Prostate gland (tissue), 2 donors: ENCODE data around the gene RACGAP1. TPM values are rescaled to one million over a fixed set of nuclear protein-coding genes. Genes with fewer than 3 reads are reported as not detected.
A peak's percentile ranks its signal among the peaks of the same experiment; 100 is the strongest.

Experiments
- DNase-seq: peaks from one replicate; pipeline ENCODE4 v3.0.0-alpha.2; 2019; ENCODE audit warnings: low spot score
- H3K27ac ChIP-seq, 2 donors: fragments of 200-600 bp; sonication (generic); 2 replicates each; pipeline ENCODE4 v1.5.1; 2017 to 2019
- H3K27me3 ChIP-seq: fragments of 200-600 bp; sonication (generic); replicated peaks from 2 replicates; pipeline ENCODE4 v1.5.1; 2019; ENCODE audit not compliant: insufficient read depth
- H3K36me3 ChIP-seq, 2 donors: fragments of 200-600 bp; sonication (generic); 1 replicate in 1 of 2; 2 replicates in 1 of 2; pipeline versions ENCODE4 v1.5.1 to v1.8.1; 2017 to 2019
- H3K4me1 ChIP-seq: fragments of 200-600 bp; sonication (generic); replicated peaks from 2 replicates; pipeline ENCODE4 v1.5.1; 2019
- H3K4me3 ChIP-seq, 2 donors: fragments of 200-600 bp; sonication (generic); 2 replicates each; pipeline ENCODE4 v1.5.1; 2017 to 2019
- H3K9me3 ChIP-seq: fragments of 200-600 bp; sonication (generic); 2 replicates; pipeline ENCODE4 v1.5.1; 2017
- POLR2A ChIP-seq: fragments of 450-650 bp; IDR thresholded peaks from one replicate; pipeline ENCODE4 v1.6.1; 2016; ENCODE audit warnings: antibody characterized with exemption, mild to moderate bottlenecking
- POLR2AphosphoS5 ChIP-seq: sonication (generic); formaldehyde crosslinking; IDR thresholded peaks from one replicate; pipeline ENCODE4 v1.6.1; 2017; ENCODE audit warnings: antibody characterized with exemption
- WGBS: methylation state at CpG from one replicate; pipeline ENCODE4 v1.1.5; 2018; 5-methylcytosine and 5-hydroxymethylcytosine counted together
- intact Hi-C: fragments of 100-400 bp; cut with DNase I; formaldehyde crosslinking; loops from one replicate; pipeline ENCODE4 v1.14.2; 2022
- total RNA-seq, 2 donors: library from RNA; depleted of rRNA; stranded (reverse); fragments of >200 nt; gene quantifications; one replicate each; pipeline ENCODE4 v1.1.0, GENCODE V29; 2016
- TF ChIP-seq, protein P1 (sequence below), 4 experiments: fragments of 200-600 bp in 2 of 4; fragments of 450-650 bp in 2 of 4; sonication (generic) in 2 of 4; IDR thresholded peaks; 1 replicate in 3 of 4; 2 replicates in 1 of 4; pipeline ENCODE4 v1.5.1; 2016 to 2019; ENCODE audit warnings: antibody characterized with exemption in 4 of 4, mild to moderate bottlenecking in 2 of 4, moderate library complexity in 2 of 4

Gene RACGAP1
- total RNA-seq, 2 donors from 2014 or later = 9.1 to 18.9 TPM

DNA sequence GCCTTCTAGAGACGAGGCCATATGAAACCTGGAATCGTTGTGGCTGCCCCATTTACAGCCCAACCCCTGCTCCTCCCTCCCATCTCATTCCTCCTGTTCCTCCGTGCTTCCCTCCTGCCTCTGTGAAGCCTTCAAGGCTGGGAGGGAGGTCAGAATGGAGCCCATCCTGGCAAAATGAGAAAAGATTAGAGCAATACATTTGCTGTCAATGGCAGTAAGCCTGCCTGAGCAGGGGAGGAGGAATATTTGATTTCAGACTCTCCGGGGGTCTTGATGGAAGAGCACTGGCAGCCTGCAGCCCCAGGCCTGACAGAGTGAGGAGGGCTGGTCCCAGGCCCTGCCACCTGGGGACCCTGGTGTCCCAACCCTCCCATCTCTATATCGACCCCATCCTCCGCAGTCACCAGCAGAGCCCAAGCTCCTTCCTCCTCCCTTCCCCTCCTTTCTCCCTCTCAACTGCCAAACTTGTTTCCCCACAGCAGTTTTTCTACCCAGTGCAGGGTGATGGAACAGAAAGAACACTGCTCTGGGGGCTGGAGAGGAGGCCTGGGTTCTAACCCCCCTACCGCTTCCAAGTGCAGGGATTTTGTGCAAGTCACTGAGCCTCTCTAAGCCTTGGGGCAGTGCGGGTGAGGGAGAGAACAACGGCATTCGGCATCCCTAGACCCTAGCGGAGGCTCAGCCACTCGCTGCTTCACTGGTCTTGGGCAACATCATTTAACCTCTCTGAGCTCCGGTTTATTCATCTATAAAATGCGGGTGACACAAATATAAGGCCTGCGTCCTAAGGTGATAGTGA is 16.0 kb upstream of the RACGAP1 start:
- intact Hi-C loops = no loop called here
- no peak for TF ChIP-seq POLR2A
- TF ChIP-seq, protein P1, sequence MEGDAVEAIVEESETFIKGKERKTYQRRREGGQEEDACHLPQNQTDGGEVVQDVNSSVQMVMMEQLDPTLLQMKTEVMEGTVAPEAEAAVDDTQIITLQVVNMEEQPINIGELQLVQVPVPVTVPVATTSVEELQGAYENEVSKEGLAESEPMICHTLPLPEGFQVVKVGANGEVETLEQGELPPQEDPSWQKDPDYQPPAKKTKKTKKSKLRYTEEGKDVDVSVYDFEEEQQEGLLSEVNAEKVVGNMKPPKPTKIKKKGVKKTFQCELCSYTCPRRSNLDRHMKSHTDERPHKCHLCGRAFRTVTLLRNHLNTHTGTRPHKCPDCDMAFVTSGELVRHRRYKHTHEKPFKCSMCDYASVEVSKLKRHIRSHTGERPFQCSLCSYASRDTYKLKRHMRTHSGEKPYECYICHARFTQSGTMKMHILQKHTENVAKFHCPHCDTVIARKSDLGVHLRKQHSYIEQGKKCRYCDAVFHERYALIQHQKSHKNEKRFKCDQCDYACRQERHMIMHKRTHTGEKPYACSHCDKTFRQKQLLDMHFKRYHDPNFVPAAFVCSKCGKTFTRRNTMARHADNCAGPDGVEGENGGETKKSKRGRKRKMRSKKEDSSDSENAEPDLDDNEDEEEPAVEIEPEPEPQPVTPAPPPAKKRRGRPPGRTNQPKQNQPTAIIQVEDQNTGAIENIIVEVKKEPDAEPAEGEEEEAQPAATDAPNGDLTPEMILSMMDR (IDR thresholded peaks at IDR 0.05) = no peak
- TF ChIP-seq POLR2AphosphoS5 = no peak
- no peak overlapping the region for H3K4me3 ChIP-seq
- no peak for DNase-seq
- no peaks in the 10 kb centered on the region for H3K27me3 ChIP-seq
- H3K27ac ChIP-seq = no peak overlapping the region
- H3K36me3 ChIP-seq = no peaks in the 10 kb centered on the region
- no peaks in the 10 kb centered on the region for H3K4me1 ChIP-seq
- WGBS = 82% methylated on average over 15 of the region's 15 CpGs
- H3K9me3 ChIP-seq = no peaks in the 10 kb centered on the region

DNA sequence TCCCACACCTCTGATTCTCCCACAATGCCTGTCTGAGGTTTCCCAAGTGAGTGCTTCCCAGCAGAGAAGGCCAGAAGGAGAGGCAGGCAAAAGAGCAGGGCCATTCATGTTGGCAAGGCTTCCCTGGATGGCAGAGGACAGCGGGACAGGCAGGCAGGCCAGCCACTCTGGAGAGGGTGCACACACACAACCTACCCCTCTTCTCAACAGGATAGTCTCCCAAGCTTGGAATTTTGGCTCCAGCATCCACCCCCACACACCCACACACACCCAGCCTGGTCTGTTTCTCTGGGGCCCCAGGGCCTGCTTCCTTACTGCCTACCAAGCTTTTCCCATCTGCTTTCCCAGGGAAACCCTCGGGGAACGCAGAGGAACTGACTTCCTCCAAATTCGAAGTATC is 15.4 kb upstream of the RACGAP1 start:
- Histone ChIP-seq H3K4me3 (no peak overlapping the region), H3K4me1 (no peaks in the 10 kb centered on the region), H3K27ac (no peak overlapping the region), H3K9me3 (no peaks in the 10 kb centered on the region), H3K27me3 (no peaks in the 10 kb centered on the region), H3K36me3 (no peaks in the 10 kb centered on the region)
- no peak for DNase-seq
- WGBS = 71% methylated on average over 4 of the region's 4 CpGs
- intact Hi-C loops = no loop called here
- TF ChIP-seq POLR2A = no peak
- TF ChIP-seq POLR2AphosphoS5 = no peak
- TF ChIP-seq, protein P1 (IDR thresholded peaks at IDR 0.05) = no peak

DNA sequence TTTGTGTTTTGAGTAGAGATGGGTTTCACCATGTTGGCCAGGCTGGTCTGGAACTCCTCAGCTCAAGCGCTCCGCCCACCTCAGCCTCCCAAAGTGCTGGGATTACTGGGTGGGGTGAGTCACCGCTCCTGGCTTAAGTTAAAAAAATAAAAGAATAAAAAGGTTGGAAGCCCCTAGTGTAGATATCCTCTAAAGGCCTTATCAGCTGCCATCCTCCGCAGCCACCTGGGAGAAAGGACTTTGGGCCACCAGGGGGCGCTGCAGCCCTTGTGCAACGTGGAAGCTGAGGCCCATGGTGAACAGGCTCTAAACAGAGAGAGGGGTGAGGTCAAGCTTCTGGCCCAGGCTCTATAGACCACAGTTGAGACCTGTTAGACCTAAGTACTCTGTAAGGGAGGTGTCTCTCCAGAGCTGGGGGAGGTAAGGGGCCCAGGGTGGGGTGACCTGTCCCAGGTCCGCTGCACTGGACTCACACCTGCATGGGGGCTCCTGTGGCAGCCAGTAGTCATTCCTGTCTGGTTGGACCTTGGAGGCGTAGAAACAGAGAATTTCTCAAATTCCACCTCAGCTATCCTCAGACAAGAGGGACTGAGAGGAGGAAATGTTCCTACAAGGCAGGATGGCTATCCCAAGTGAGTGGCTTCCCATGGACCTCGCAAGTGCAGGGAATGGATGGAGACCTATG is 14.0 kb upstream of the RACGAP1 start:
- Histone ChIP-seq H3K27ac (no peak overlapping the region), H3K4me3 (no peak overlapping the region), H3K9me3 (no peaks in the 10 kb centered on the region), H3K4me1 (no peaks in the 10 kb centered on the region), H3K27me3 (no peaks in the 10 kb centered on the region), H3K36me3 (no peaks in the 10 kb centered on the region)
- intact Hi-C loops = no loop called here
- peak; percentile 10 for TF ChIP-seq POLR2AphosphoS5
- TF ChIP-seq POLR2A = no peak
- TF ChIP-seq, protein P1 (IDR thresholded peaks at IDR 0.05) = peak; percentile 45 to 88 (median 80)
- WGBS = 48% methylated on average over 9 of the region's 9 CpGs
- peak; percentile 79 for DNase-seq

- no peaks in the 10 kb centered on the region for H3K9me3 ChIP-seq
- DNase-seq = no peak
- H3K4me1 ChIP-seq = no peaks in the 10 kb centered on the region
- intact Hi-C loops = no loop called here
- no peak overlapping the region for H3K4me3 ChIP-seq
- TF ChIP-seq POLR2AphosphoS5 (no peak), POLR2A (no peak)
- TF ChIP-seq, protein P1 (IDR thresholded peaks at IDR 0.05) = no peak
- no peaks in the 10 kb centered on the region for H3K36me3 ChIP-seq
- WGBS = 94% methylated on average over 4 of the region's 4 CpGs
- H3K27ac ChIP-seq = no peak overlapping the region
- H3K27me3 ChIP-seq = no peaks in the 10 kb centered on the region
Measured at GRCh38 chr12:50038336-50038735, 13.0 kb upstream of the RACGAP1 start.
